Mesendoderm (in vitro differentiated cells): ENCODE data around the gene SETD6.

Experiments used
- DNase-seq: peaks from one replicate; pipeline ENCODE4 v3.0.0; 2013
- H2AK5ac ChIP-seq: 2 replicates; pipeline ENCODE4 v1.6.1; 2013; ENCODE audit warnings: low read length, inconsistent platforms
- H2BK120ac ChIP-seq: 2 replicates; pipeline ENCODE4 v1.6.1; 2013; ENCODE audit warnings: low read depth, mild to moderate bottlenecking, low read length, moderate library complexity, mixed read lengths
- H2BK15ac ChIP-seq: replicated peaks from 2 replicates; pipeline ENCODE4 v1.6.1; 2013; ENCODE audit warnings: low read depth, mild to moderate bottlenecking, moderate library complexity
- H2BK5ac ChIP-seq: 2 replicates; pipeline ENCODE4 v1.6.1; 2013; ENCODE audit warnings: low read length, inconsistent platforms
- H3K18ac ChIP-seq: 2 replicates; pipeline ENCODE4 v1.6.1; 2013; ENCODE audit warnings: mild to moderate bottlenecking, low read length, mixed read lengths
- H3K23ac ChIP-seq: one replicate; pipeline ENCODE4 v1.6.1; 2013; ENCODE audit warnings: low read length
- H3K27ac ChIP-seq: 2 replicates; pipeline ENCODE4 v1.5.1; 2013; ENCODE audit warnings: low read depth, mild to moderate bottlenecking, inconsistent platforms, low read length, moderate library complexity
- H3K27me3 ChIP-seq: 2 replicates; pipeline ENCODE4 v1.6.1; 2013; ENCODE audit warnings: low read length, control low read depth, mild to moderate bottlenecking, inconsistent platforms; ENCODE audit not compliant: insufficient read depth, poor library complexity
- H3K36me3 ChIP-seq: 2 replicates; pipeline ENCODE4 v1.6.1; 2013; ENCODE audit warnings: low read length, inconsistent platforms; ENCODE audit not compliant: control insufficient read depth, insufficient read depth
- H3K4ac ChIP-seq: one replicate; pipeline ENCODE4 v1.6.1; 2013; ENCODE audit warnings: low read depth, mild to moderate bottlenecking, low read length, moderate library complexity
- H3K4me1 ChIP-seq: 2 replicates; pipeline ENCODE4 v1.6.1; 2013; ENCODE audit warnings: low read depth, low read length, inconsistent platforms; ENCODE audit not compliant: control insufficient read depth
- H3K4me2 ChIP-seq: 2 replicates; pipeline ENCODE4 v1.6.1; 2013; ENCODE audit warnings: low read length
- H3K4me3 ChIP-seq: 2 replicates; pipeline ENCODE4 v1.5.1; 2013; ENCODE audit warnings: mild to moderate bottlenecking, low read length
- H3K56ac ChIP-seq: one replicate; pipeline ENCODE4 v1.6.1; 2013; ENCODE audit warnings: low read length
- H3K79me1 ChIP-seq: 2 replicates; pipeline ENCODE4 v1.6.1; 2013; ENCODE audit warnings: low read length, inconsistent platforms
- H3K79me2 ChIP-seq: 2 replicates; pipeline ENCODE4 v1.6.1; 2013; ENCODE audit warnings: mild to moderate bottlenecking, low read length; ENCODE audit not compliant: control insufficient read depth, insufficient read depth
- H3K9ac ChIP-seq: 2 replicates; pipeline ENCODE4 v1.6.1; 2013; ENCODE audit warnings: low read length, inconsistent platforms
- H4K5ac ChIP-seq: one replicate; pipeline ENCODE4 v1.6.1; 2013; ENCODE audit warnings: low read length
- H4K8ac ChIP-seq: one replicate; pipeline ENCODE4 v1.6.1; 2013; ENCODE audit warnings: low read depth, mild to moderate bottlenecking, control low read depth, low read length, moderate library complexity
- WGBS: extraction: QIAGEN DNeasy Blood & Tissue Kit; methylation state at CpG from one replicate; pipeline ENCODE4 v1.1.7; 2013; ENCODE audit warnings: low lambda C conversion rate, missing lambda C conversion rate; ENCODE audit not compliant: insufficient coverage; ENCODE audit errors: extremely low coverage; 5-methylcytosine and 5-hydroxymethylcytosine counted together

The SETD6 gene

GRCh38 chr16:58499615-58500351 lies 15.5 kb upstream of the SETD6 start, which contains the start of gene NDRG4:
Gene NDRG4, plus strand, starts transcription at chr16:58500143. Its CDS starts 106 bp downstream, at chr16:58500249.
- no peak within 1 kb of the TSS for H3K4ac ChIP-seq
- H3K56ac ChIP-seq: peak within 1 kb of the TSS; percentile 79
- no peaks in the 10 kb centered on the region for H3K79me2 ChIP-seq
- no CpG with 5 or more reads among the region's 24 CpGs for WGBS
- H4K5ac ChIP-seq: no peak within 1 kb of the TSS
- no peak within 1 kb of the TSS for H4K8ac ChIP-seq
- no peaks in the 10 kb centered on the region for H3K36me3 ChIP-seq
- no peak within 1 kb of the TSS for H2BK120ac ChIP-seq
- H2BK15ac ChIP-seq: no peak within 1 kb of the TSS
- peak within 1 kb of the TSS; percentile 88 for H3K4me2 ChIP-seq
- peak; percentile 96 for DNase-seq
- no peak within 1 kb of the TSS for H3K18ac ChIP-seq
- H3K4me3 ChIP-seq: peak within 1 kb of the TSS; percentile 6
- no peak within 1 kb of the TSS for H2AK5ac ChIP-seq
- no peaks in the 10 kb centered on the region for H3K27me3 ChIP-seq
- H2BK5ac ChIP-seq: no peak within 1 kb of the TSS
- H3K23ac ChIP-seq: no peak within 1 kb of the TSS
- H3K9ac ChIP-seq: peak within 1 kb of the TSS; percentile 74
- no peaks in the 10 kb centered on the region for H3K79me1 ChIP-seq
- no peaks in the 10 kb centered on the region for H3K4me1 ChIP-seq
- H3K27ac ChIP-seq: no peak within 1 kb of the TSS

- Histone ChIP-seq H3K79me1 (no peaks in the 10 kb centered on the region), H3K4me3 (peak overlapping the region; percentile 51), H3K56ac (peak overlapping the region; percentile 79), H2AK5ac (no peak overlapping the region), H3K27ac (no peak overlapping the region), H3K23ac (no peak overlapping the region), H3K79me2 (no peaks in the 10 kb centered on the region), H2BK5ac (no peak overlapping the region), H4K8ac (no peak overlapping the region), H3K4me2 (peak overlapping the region; percentile 85), H3K36me3 (no peaks in the 10 kb centered on the region), H3K4me1 (no peaks in the 10 kb centered on the region), H3K18ac (no peak overlapping the region), H4K5ac (no peak overlapping the region), H2BK120ac (no peak overlapping the region), H2BK15ac (no peak overlapping the region), H3K27me3 (no peaks in the 10 kb centered on the region), H3K4ac (no peak overlapping the region), H3K9ac (peak overlapping the region; percentile 74)
- no CpG with 5 or more reads among the region's 36 CpGs for WGBS
- peak; percentile 52 for DNase-seq
Measured at GRCh38 chr16:58500430-58501241, 14.7 kb upstream of the SETD6 start.

- H3K4me2 ChIP-seq: peak overlapping the region; percentile 85
- H3K9ac ChIP-seq: peak overlapping the region; percentile 74
- no peak overlapping the region for H3K27ac ChIP-seq
- peak; percentile 91 for DNase-seq
- no CpG with 5 or more reads among the region's 42 CpGs for WGBS
- peak overlapping the region; percentile 85 for H3K56ac ChIP-seq
- no peaks in the 10 kb centered on the region for H3K79me1 ChIP-seq
- no peak overlapping the region for H4K8ac ChIP-seq
- no peak overlapping the region for H3K4ac ChIP-seq
- H2BK15ac ChIP-seq: no peak overlapping the region
- H2BK120ac ChIP-seq: no peak overlapping the region
- no peak overlapping the region for H3K23ac ChIP-seq
- H2BK5ac ChIP-seq: no peak overlapping the region
- H3K4me1 ChIP-seq: no peaks in the 10 kb centered on the region
- no peak overlapping the region for H2AK5ac ChIP-seq
- H4K5ac ChIP-seq: no peak overlapping the region
- H3K18ac ChIP-seq: no peak overlapping the region
- no peaks in the 10 kb centered on the region for H3K27me3 ChIP-seq
- peak overlapping the region; percentile 51 for H3K4me3 ChIP-seq
- H3K79me2 ChIP-seq: no peaks in the 10 kb centered on the region
- no peaks in the 10 kb centered on the region for H3K36me3 ChIP-seq
Measured at GRCh38 chr16:58501242-58502131, 13.8 kb upstream of the SETD6 start.

GRCh38 chr16:58502217-58502921 lies 12.9 kb upstream of the SETD6 start:
- Histone ChIP-seq H3K27me3 (no peaks in the 10 kb centered on the region), H3K56ac (no peak overlapping the region), H4K8ac (no peak overlapping the region), H3K18ac (no peak overlapping the region), H3K27ac (no peak overlapping the region), H3K4ac (no peak overlapping the region), H3K4me2 (no peak overlapping the region), H3K4me3 (no peak overlapping the region), H2AK5ac (no peak overlapping the region), H4K5ac (no peak overlapping the region), H3K36me3 (no peaks in the 10 kb centered on the region), H3K79me1 (no peaks in the 10 kb centered on the region), H2BK120ac (no peak overlapping the region), H3K9ac (no peak overlapping the region), H2BK15ac (no peak overlapping the region), H3K4me1 (no peaks in the 10 kb centered on the region), H3K79me2 (no peaks in the 10 kb centered on the region), H3K23ac (no peak overlapping the region), H2BK5ac (no peak overlapping the region)
- DNase-seq: no peak
- no CpG with 5 or more reads among the region's 8 CpGs for WGBS

DNA sequence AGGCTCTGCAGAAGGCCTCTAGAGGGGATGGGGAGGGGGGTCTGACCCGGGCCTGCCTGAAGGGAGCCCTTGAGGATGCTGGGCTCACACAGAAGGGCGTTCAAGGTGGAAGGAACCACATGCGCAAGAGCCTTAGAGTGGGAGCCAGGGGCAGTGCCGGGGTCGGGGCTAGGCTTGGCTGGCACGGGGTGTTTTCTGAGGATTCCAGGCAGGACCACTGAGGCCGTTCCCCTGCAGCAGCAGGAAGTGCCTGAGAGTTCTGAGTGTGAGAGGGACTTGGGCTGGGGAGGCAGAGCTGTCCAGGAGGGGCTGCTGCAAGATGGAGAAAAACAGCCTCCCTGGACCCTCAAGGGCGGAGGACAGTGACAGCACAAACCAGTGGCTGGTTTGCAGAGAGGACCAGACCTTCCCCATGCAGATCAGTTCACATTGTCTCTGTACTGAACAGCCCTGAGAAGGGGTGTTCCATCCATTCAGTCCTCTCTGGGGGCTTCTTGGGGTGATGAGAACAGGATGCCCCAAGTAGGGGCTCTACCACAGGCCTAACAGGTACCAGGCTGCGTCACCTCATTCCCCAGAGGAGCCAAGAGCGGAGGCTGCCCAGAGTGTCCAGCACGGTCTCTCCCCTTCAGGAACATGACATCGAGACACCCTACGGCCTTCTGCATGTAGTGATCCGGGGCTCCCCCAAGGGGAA lies 12.0 kb upstream of the SETD6 start:
- Histone ChIP-seq H2AK5ac (no peak overlapping the region), H2BK15ac (no peak overlapping the region), H3K4me1 (no peaks in the 10 kb centered on the region), H3K79me2 (no peaks in the 10 kb centered on the region), H3K36me3 (no peaks in the 10 kb centered on the region), H4K8ac (no peak overlapping the region), H3K27me3 (no peaks in the 10 kb centered on the region), H3K9ac (no peak overlapping the region), H3K56ac (no peak overlapping the region), H3K27ac (no peak overlapping the region), H2BK5ac (no peak overlapping the region), H3K18ac (no peak overlapping the region), H3K4me2 (no peak overlapping the region), H3K79me1 (no peaks in the 10 kb centered on the region), H3K4ac (no peak overlapping the region), H3K23ac (no peak overlapping the region), H2BK120ac (no peak overlapping the region), H3K4me3 (no peak overlapping the region), H4K5ac (no peak overlapping the region)
- no peak for DNase-seq
- no CpG with 5 or more reads among the region's 14 CpGs for WGBS
